Fibroblast of the conjunctiva (primary cell): ENCODE results near the gene GPR173.

Experiments
- DNase-seq: peaks from one replicate; pipeline ENCODE4 v3.0.0-alpha.2; 2010; ENCODE audit warnings: low read depth

GPR173 gene, protein sequence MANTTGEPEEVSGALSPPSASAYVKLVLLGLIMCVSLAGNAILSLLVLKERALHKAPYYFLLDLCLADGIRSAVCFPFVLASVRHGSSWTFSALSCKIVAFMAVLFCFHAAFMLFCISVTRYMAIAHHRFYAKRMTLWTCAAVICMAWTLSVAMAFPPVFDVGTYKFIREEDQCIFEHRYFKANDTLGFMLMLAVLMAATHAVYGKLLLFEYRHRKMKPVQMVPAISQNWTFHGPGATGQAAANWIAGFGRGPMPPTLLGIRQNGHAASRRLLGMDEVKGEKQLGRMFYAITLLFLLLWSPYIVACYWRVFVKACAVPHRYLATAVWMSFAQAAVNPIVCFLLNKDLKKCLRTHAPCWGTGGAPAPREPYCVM

DNA sequence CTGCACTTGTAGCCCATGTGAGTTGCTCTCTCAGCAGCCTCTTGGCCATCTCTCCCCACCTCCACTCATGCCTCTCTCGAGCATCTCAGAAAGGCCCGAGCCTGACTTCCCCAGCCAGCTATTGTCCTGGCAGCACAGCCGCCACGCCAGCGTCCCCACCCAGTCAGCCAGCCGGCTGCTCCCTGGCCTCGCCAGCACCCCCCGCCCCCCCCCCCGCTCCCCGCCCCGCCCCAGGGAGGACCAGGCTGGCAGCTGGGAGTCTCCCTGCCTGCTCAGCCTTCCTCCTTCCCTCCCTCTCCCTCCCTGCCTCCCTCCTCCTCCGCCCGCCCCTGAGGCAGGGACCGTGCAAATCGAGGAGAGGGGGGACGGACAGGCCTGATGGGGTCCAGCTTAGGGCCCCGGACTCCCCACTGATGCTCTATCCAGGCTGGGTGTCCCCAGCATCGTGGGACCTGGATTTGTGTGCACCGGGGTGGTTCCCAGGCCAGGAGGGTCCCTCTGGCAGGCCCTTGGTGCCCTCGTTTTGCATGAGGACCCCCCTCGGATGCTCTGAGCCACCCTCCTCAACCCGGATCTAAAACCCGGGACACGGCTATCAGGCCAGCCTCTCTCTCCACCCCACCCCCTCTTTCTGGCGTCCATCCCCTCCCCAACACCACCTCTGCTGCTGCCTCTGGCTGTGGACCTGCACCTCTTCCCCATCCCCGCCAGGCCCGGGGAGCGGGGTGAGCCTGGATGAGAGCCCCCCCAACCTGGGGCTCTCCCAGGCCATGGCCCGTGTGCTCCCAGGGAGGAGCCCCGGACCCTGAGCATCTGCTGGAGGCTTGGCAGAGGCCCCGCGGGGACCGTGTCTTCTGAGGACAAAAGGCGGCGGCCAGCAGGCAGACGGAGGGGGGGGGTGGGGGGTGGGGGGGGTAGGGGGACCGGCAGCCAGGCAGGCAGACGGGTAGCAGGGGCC, at the start of gene GPR173:
Gene GPR173, plus strand, starts transcription at position 621 of the 958 bp plus-strand sequence. CDS start 27,833 bp downstream, outside the sequence.
- DNase-seq, result peak; percentile 53

DNA sequence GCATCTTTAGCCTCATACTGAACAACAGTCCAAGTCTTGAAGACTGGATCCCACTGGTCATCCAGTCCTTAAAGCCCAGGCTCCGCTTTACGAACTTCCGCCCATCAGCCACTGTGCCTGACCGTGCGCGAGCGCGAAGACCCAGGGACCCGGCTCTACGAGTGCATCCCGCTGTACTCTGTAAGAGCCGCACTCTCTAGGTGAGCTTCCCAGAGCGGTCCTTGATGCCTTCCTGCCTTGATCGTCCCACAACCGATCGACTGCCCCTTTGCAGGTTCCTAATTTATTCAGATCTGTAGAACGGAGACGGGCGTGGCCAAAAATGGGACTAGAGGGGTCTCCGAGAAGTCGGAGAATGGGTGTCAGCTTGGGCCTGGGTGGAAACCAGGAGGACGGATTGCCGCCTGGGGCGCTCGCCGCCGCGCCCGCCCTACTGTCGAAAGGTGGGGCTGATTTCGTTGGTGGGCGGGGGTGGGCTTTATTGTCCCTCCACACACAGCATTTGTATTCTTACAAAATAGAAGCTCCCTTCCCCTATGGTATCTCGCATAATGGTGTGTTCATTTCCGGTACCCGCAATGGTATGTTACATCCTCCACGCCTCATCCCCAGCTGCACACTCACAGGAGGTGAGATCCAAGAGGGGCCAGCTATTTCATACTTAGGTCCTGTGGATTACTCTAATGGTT, 48.0 kb upstream of the GPR173 start:
- DNase-seq, result no peak

DNA sequence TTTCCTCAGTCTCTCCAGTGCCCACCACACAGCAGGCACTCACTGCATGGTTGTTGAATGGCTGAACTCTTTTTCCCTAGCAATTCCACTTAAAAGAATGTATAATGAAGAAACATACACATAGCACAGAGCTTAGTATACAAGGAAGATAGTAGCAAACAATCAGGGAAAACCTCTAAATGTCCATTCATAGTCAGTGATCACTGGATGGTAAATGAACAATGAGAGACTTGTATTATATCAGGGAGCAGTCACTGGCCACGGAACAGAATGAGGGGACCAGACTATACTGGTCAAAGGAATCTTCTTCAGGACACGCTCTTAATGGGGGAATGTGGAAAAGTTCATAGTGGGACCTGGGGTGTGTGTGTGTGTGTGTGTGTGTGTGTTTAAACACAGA, 46.6 kb upstream of the GPR173 start:
- DNase-seq, result no peak

DNA sequence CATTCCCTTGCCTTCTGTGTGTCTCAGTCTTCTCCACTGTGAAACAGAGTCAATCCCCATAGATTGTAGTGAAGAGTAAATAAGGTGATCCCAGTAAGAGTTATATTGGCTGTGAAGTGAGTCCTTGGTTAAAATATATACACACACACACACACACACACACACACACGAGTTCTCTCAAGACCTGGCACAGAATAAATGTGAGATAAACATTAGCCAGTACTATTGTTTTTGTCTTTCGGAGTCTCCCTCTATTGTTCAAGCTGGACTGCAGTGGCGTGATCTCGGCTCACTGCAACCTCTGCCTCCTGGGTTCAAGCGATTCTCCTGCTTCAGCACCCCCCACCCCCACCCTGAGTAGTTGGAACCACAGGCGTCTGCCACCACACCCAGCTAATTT, 45.5 kb upstream of the GPR173 start:
- DNase-seq, result no peak

DNA sequence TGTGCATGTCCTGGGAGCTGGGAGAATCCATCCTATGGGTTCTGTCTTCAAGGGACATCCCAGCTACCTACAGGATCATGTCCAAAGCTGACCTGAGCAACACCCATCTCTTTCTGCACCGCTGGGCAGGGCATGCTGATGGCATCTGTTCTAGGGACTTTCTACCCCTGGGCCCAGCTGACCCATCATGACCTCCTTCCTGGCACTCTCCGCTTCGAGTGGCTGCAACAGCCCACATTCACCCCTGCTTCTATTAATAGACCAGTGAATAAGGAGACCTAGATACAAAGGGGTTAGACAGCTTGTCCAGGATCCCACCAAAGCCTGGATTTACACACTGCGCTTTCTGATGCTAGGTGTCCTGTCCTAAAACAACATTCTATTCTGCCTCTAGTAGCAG, 44.6 kb upstream of the GPR173 start:
- DNase-seq, result no peak

DNA sequence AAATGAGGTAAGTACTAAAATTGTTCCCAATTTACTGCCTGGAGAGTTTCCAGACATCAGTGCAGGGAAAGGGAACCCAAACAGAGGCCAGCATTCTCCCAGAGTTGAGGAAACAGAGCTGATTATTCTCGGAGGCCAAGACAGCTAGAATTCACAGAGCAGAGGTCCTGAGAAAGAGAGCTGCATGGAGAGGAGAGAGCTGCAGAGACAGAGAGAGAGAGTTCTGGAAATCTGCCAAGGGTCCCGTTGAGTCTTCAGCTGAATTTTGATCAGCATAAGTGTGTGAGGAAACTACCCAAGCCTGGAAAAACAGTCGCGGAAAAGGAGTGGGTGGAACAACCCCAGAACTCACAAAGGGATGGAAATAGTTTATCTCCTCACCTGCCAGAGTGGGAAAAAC, 43.8 kb upstream of the GPR173 start:
- DNase-seq, result no peak

DNA sequence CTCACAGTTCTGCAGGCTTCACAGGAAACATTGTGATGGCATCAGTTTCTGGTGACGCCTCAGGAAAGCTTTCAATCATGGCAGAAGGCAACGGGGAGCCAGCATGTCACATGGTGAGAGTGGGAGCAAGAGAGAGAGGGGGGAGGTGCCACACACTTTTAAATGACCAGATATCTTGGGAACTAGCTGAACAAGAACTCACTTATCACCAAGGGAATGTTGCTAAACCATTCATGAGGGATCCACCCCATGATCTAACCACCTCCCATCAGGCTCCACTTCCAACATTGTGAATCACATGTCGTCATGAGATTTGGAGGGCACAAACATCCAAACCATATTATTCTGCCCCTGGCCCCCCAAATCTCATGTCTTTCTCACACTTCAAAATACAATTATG, 43.3 kb upstream of the GPR173 start:
- no peak for DNase-seq

DNA sequence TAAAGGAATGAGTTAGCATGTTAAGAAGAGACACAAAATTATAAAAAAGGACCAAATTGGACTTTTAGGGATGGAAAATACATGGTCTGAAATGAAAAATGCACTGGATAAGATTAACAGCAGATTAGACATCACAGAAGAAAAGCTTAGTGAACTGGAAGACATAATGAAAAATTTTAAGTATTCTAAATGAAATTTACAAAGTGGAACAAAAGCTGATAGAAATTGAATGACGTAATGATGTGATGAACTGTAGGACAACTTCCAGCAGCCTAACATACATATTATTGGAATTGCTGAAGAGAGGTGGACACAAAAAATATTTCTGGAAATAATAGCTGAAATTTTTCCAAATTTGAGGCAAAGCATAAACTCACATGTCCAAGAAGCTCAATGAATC, 39.6 kb upstream of the GPR173 start:
- no peak for DNase-seq

DNA sequence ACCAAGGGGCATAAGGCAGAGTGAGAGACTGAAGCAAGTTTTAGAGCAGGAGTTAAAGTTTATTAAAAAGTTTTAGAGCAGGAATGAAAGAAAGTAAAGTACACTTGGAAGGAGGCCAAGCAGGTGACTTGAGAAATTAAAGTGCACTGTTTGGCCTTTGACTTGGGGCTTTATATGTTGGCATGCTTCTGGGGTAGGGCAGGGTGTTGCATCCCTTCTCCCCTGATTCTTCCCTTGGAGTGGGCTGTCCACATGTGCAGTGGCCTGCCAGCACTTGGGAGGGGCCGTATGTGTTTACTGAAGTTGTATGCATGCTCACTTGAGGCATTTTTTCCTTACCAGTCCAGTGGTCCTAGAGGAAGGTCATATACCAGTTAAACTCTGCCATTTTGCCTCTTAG, 35.3 kb upstream of the GPR173 start:
- no peak for DNase-seq

DNA sequence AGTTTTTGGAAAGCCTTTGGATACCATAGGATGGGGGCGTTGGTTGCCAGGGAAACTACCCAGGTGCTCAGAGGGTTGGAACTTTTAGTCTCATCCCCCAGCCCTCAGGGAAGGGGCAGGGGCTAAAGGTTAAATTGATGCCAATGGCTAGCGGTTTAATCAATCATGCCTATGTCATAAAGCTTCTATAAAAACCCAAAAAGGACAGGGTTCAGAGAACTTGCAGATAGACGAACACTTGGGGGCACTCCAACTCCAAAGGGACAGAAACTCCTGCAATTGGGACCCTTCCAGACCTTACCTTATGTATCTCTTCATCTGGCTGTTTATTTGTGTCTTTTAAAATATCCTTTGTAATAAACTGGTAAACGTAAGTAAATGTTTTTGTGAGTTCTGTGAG, 30.0 kb upstream of the GPR173 start:
- DNase-seq, result no peak

DNA sequence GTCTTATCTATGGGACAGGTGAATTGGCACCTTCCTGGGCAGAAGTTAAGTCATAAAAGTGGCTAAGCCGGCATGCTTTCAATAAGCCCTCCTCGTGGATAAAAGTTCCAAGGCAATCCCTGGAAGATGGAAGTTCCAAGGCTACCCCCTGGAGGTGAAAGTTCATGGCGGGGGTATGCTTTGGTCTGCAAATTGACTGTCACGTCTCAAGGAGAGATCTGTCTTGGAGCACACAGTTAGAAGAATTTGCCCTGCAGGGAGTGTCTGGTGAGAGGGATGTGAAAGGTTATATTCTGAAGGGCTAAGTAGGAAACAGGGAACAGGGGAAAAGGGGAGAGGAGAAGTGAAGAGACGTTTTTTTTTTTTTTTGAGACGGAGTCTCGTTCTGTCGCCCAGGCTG, 26.2 kb upstream of the GPR173 start:
- DNase-seq, result no peak

DNA sequence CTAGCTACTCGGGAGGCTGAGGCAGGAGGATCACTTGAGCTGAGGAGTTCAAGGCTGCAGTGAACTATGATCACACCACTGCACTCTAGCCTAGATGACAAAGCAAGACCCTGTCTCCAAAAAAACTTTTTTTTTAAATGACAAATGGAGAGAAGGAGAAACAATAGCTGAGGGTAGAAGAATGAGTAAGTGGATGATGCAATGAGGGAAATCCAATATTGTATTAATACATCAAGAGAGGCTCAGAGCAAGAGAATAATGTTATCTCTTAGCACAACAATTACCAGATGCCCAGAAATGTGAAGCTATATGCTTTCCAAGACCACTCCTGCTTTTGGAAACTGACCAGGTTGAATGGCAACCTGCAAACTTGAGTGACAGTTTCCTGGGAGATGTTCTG, 19.9 kb upstream of the GPR173 start:
- DNase-seq, result no peak

DNA sequence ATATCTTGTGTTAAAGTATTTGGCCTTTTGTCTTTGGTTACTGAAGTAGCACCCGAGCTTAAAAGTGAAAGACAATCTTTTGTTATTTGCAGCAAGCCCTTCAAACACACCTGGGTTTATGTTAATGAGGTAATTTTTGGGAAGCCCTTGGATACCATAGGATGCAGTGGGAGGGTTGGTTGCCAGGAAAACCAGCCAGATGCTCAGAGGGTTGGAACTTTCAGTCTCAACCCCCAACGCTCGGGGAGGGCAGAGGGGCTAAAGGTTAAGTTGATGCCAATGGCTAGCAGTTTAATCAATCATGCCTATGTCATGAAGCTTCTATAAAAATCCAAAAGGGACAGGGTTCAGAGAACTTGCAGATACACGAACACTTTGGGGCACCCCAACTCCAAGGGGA, 17.2 kb upstream of the GPR173 start:
- no peak for DNase-seq

DNA sequence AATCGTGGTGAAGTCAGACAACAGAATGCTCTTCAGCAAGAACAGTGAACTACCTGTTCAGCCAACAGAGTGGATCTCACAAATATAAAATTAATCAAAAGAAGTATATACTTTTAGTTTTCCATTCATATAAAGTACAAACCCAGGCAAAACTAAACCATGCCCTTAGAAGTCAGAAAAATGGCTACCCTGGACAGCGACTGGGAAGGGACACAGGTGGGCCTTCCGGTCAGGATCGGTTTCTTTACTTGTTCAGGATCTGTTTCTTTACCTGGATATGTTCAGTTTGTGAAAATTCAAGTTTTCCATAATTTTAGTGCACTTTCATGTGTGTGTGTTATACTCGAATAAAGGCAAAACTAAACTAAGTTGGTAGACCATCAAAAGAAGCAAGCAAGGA, 12.4 kb upstream of the GPR173 start:
- DNase-seq, result no peak

DNA sequence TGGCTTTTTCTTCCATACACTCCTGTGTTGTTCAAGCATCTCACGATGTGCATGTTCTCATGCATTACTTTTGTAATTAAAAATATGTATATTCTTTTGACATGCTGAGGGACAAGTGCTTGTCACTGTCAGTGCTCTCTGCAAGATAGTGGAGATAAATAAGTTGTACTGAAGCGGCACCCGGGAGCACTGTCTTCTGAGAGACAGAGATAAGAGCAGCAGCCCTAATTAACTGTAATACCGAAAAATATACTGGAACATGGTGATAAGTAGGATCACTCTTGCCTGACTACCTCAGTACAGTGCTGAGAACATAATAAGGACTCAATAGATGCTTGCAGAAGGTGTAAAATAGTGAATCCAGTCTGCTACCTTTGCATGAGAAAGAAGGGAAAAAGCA, 9.4 kb upstream of the GPR173 start:
- no peak for DNase-seq

DNA sequence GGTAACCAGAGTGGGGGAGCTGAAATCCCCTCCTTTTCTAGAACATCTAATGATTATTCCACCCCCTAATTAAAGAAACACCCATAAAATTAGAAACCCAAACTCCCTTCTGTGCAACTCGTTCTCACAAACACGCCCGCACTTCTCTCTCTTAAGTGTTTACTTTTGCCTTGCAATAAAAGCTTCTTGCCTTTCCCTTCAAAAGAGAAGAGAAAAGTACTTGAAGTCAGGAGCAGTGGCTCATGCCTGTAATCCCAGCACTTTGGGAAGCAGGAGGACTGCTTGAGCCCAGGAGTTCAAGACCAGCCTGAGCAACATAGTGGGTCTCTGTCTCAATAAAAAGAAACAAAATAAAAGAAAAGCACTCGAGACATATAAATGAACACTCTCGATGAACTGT, 3.6 kb upstream of the GPR173 start:
- DNase-seq, result no peak

DNA sequence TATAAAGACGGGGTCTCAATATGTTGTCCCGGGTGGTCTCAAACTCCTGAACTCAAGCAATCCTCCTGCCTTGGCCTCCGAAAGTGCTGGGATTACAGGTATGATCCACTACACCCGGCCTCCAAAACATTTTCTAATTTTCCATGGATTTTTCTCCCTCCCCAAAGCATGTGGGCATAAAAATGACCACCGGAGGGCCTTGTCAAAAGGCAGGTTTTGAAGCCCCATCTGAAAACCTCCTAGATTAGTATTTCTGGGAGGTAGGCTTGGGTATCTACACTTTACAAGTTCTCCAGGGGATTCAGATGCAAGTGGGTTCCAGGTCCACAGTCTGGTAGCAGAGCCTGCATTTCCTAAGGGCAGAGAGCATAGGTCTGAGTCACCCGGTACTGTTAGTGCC, 1.4 kb upstream of the GPR173 start:
- DNase-seq, result no peak

DNA sequence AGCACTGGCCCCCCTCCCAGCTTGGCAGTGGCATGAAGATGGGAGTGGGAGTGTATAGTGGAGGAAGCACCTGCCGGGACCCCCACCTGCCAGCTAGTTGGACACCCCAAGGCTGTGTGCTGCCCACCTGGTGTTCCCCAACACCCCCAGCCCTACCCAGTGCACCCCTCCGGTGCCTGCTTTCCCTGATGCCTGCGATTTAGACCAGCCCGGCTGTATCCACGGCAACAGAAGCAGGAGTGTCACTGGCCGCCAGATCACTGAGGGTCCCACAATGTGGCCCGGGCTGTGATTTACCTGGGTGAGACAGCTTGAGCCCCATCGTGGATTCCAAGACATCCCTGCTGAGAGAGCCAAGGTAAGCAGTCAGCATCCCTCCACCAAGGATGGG, 533 bp downstream of the GPR173 start:
- no peak for DNase-seq

DNA sequence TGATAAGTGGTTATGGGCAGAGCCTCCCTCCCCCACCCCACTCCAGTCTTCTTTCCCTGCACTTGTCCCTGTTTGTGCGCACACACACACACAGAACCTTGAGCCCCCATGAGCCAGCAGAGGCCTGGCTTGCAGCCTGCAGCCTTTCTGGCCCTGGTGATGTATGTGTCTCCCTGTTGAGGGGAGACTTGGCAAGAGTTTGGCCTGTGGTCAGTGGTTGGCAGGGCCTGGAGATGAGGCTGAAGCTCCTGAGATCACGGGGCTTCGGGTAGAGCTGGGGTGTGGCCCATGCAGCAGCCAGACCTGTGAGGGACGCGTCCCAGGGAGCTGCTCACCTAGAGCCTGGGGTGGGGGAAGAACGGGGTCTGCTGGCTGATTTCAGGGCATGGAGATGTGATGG, 2.3 kb downstream of the GPR173 start:
- no peak for DNase-seq

DNA sequence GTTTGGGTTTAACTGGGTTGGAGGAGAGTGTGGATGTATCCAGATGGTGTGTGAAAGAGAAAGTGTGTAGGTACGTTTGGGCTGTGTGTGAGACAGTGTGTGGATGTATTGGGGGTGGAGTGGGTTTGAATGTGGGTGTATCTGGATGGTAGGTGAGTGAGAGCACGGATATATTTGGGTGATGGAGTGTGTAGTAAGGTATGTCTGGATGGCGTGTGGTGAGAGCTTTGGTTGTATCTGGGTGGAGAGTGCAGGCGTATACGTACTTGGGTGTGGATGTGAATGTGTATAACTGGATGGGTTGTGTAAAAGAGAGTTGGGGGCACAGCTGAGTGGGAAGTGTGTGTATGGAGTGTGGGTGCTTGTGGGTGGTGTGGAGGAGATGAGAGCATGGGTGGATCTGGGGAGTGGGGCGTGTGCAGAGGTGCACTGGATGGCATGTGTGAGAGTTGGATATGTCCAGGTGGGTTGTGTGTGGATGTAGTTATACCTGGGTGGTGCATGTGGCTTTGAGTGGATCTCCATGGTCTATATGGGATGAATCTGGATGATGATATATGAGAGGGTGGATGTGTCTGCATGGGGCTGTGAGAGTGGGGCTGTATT, 6.8 kb downstream of the GPR173 start:
- DNase-seq, result no peak

DNA sequence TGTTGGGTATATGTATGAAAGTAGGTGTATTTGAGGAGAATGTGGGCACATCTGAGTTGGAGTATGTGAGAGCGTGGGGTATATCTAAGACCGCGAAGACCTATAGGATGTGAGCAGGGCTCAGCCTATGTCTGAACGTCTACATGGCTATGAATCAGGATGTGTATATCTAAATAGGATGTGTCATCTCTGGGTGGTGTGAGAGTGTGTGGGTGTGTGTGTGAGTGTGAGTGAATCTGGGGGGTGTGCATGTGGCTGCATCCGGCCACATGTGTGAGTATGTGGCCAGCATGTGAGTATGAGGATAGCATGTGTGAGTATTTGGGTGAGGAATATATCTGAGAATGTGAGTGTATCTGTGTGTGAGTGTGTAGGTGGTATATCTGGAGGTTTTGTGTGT, 7.7 kb downstream of the GPR173 start:
- DNase-seq, result no peak

DNA sequence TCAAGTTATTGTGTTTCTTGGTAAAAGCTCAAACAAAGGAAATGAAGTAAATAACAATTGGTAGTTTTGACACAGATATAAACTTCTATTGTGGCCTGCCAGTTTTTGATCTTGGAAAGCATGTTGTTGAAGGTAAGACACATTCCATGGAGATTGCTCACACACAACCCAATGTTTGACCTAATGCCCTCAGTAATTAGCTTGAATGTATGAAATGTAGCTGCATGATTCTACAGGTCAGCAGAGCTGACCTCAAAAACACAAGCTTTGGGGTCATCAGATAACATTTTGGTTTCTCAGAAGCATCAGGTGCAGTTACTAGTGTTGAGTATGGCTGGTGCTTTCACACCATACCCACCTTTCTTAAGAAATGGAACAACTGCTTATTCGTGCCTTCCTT, 16.5 kb downstream of the GPR173 start:
- no peak for DNase-seq
